A549 (cell line): ENCODE measurements around the gene TTC7B. TPM values are rescaled to one million over a fixed set of nuclear protein-coding genes. Genes with fewer than 3 reads are reported as not detected.

ENCODE experiments used
- ATAC-seq, 2 experiments: fragments of 200-7000 bp in 1 of 2; fragments of >200 bp in 1 of 2; cut with Nextera tagmentation in 1 of 2; cut with Tn5 transposase in 1 of 2; 3 replicates each; pipeline versions ENCODE4 v1.8.0 to v1.9.1; 2018 to 2020; ENCODE audit warnings: mild to moderate bottlenecking in 1 of 2, moderate library complexity in 1 of 2
- CTCF ChIA-PET: fragments of 300-600 bp; sonication (Branson Sonifier 250); formaldehyde crosslinking; extraction: SDS; loops from one replicate; lab custom pipeline; 2021; ENCODE audit warnings: antibody characterized with exemption, inconsistent platforms; lab: Yijun Ruan, JAX
- POLR2A ChIA-PET: fragments of 350-600 bp; formaldehyde crosslinking; extraction: SDS; loops from one replicate; lab custom pipeline; 2021; ENCODE audit warnings: antibody characterized with exemption, inconsistent platforms; lab: Yijun Ruan, JAX
- DNase-seq, 2 experiments: peaks; one replicate each; pipeline versions ENCODE4 v3.0.0 to v3.0.0-alpha.2; 2011 to 2016; ENCODE audit warnings: low read depth in 1 of 2, low spot score in 1 of 2
- FAIRE-seq: peaks from 2 replicates; lab custom pipeline; 2011; peaks lifted over from hg19 to GRCh38; lab: Jason Lieb, UNC
- H3K27ac ChIP-seq, 2 experiments: fragments of >200 bp; sonication (Bioruptor Twin); formaldehyde crosslinking; 3 replicates each; pipeline ENCODE4 v1.5.1; 2016 to 2017
- H3K4me1 ChIP-seq: fragments of >200 bp; sonication (Bioruptor Twin); formaldehyde crosslinking; 3 replicates; pipeline ENCODE4 v1.6.1; 2016
- H3K4me2 ChIP-seq: fragments of >200 bp; sonication (Bioruptor Twin); formaldehyde crosslinking; 3 replicates; pipeline ENCODE4 v1.6.1; 2016
- H3K4me3 ChIP-seq: fragments of >200 bp; sonication (Bioruptor Twin); formaldehyde crosslinking; 3 replicates; pipeline ENCODE4 v1.5.1; 2016
- H3K9me3 ChIP-seq: fragments of >200 bp; sonication (Bioruptor Twin); formaldehyde crosslinking; 3 replicates; pipeline ENCODE4 v1.6.1; 2016
- CBX8 ChIP-seq: fragments of 200-600 bp; sonication (generic); IDR thresholded peaks from 2 replicates; pipeline ENCODE4 v1.6.1; 2016
- CEBPB ChIP-seq, 2 experiments: fragments of >200 bp in 1 of 2; sonication (Bioruptor Twin) in 1 of 2; formaldehyde crosslinking in 1 of 2; IDR thresholded peaks; 2 replicates each; pipeline ENCODE4 v1.6.1; 2012 to 2016
- CHD4 ChIP-seq: fragments of 200-600 bp; sonication (generic); IDR thresholded peaks from 2 replicates; pipeline ENCODE4 v1.6.1; 2016; ENCODE audit warnings: antibody characterized with exemption, mild to moderate bottlenecking, borderline replicate concordance
- CTCF ChIP-seq: fragments of >200 bp; sonication (Bioruptor Twin); formaldehyde crosslinking; IDR thresholded peaks from 3 replicates; pipeline ENCODE4 v1.5.1; 2016
- EHMT2 ChIP-seq: fragments of 200-600 bp; sonication (generic); IDR thresholded peaks from 2 replicates; pipeline ENCODE4 v1.6.1; 2016; ENCODE audit warnings: antibody characterized with exemption, low read depth, mild to moderate bottlenecking, moderate library complexity
- ELK1 ChIP-seq: fragments of 150-350 bp; IDR thresholded peaks from 2 replicates; pipeline ENCODE4 v1.6.1; 2014; ENCODE audit warnings: low read depth, mild to moderate bottlenecking, low read length
- ESRRA ChIP-seq: fragments of 150-350 bp; IDR thresholded peaks from 2 replicates; pipeline ENCODE4 v1.6.1; 2014; ENCODE audit warnings: mild to moderate bottlenecking, low read length, borderline replicate concordance
- HDAC2 ChIP-seq: fragments of 200-600 bp; sonication (generic); IDR thresholded peaks from 2 replicates; pipeline ENCODE4 v1.6.1; 2016
- HMGXB4 ChIP-seq: fragments of 250-450 bp; sonication (Bioruptor Pico); IDR thresholded peaks from 2 replicates; pipeline ENCODE4 v1.5.0; 2021; ENCODE audit warnings: mild to moderate bottlenecking, moderate library complexity, borderline replicate concordance
- HOXB13 ChIP-seq: fragments of 250-450 bp; sonication (Bioruptor Pico); IDR thresholded peaks from 2 replicates; pipeline ENCODE4 v1.5.0; 2020; ENCODE audit warnings: low read depth, mild to moderate bottlenecking, moderate library complexity
- HOXB5 ChIP-seq: fragments of 250-450 bp; sonication (Bioruptor Pico); IDR thresholded peaks from 2 replicates; pipeline ENCODE4 v1.5.0; 2020; ENCODE audit warnings: mild to moderate bottlenecking, moderate library complexity
- JUNB ChIP-seq: fragments of >200 bp; sonication (Bioruptor Twin); formaldehyde crosslinking; IDR thresholded peaks from 2 replicates; pipeline ENCODE4 v1.6.1; 2016
- MAZ ChIP-seq: fragments of 150-350 bp; IDR thresholded peaks from 2 replicates; pipeline ENCODE4 v1.6.1; 2014; ENCODE audit warnings: antibody characterized with exemption, low read depth, low read length, borderline replicate concordance
- NFE2L2 ChIP-seq: fragments of 150-350 bp; conservative IDR thresholded peaks from 2 replicates; pipeline ENCODE4 v1.6.1; 2014; ENCODE audit warnings: low read length
- NPAS2 ChIP-seq: fragments of 250-450 bp; sonication (Bioruptor Pico); IDR thresholded peaks from 2 replicates; pipeline ENCODE4 v1.8.0; 2022; ENCODE audit warnings: mild to moderate bottlenecking, moderate library complexity, borderline replicate concordance
- POLR2AphosphoS2 ChIP-seq: conservative IDR thresholded peaks from 2 replicates; pipeline ENCODE4 v1.6.1; 2012; ENCODE audit warnings: low read length, improper control_type of control experiment, inconsistent platforms
- RAD21 ChIP-seq, 2 experiments: fragments of >200 bp in 1 of 2; sonication (Bioruptor Twin) in 1 of 2; formaldehyde crosslinking in 1 of 2; IDR thresholded peaks in 1 of 2; conservative IDR thresholded peaks in 1 of 2; 2 replicates in 1 of 2; 3 replicates in 1 of 2; pipeline ENCODE4 v1.6.1; 2012 to 2018; ENCODE audit warnings: inconsistent platforms in 1 of 2
- SREBF2 ChIP-seq: fragments of 450-650 bp; IDR thresholded peaks from 2 replicates; pipeline ENCODE4 v1.6.1; 2014; ENCODE audit warnings: mild to moderate bottlenecking, moderate library complexity
- USF2 ChIP-seq: fragments of 450-650 bp; IDR thresholded peaks from 2 replicates; pipeline ENCODE4 v1.6.1; 2014; ENCODE audit warnings: antibody characterized with exemption
- ZC3H11A ChIP-seq: fragments of 450-650 bp; IDR thresholded peaks from 2 replicates; pipeline ENCODE4 v1.6.1; 2014; ENCODE audit warnings: antibody characterized with exemption, mild to moderate bottlenecking
- WGBS: methylation state at CpG from one replicate; pipeline ENCODE4 v1.1.6; 2017; ENCODE audit errors: missing lambda C conversion rate; 5-methylcytosine and 5-hydroxymethylcytosine counted together
- polyA plus RNA-seq, 4 experiments: library from polyadenylated mRNA; depleted of rRNA in 3 of 4; stranded (reverse); fragments of >200 nt; fragmentation: RNase III in 1 of 4; extraction: RNeasy Plus Mini Kit Qiagen cat#74134 plus additional on column Dnase treatment in 1 of 4; gene quantifications; 2 replicates in 3 of 4; 3 replicates in 1 of 4; pipeline ENCODE4 v1.2.3, GENCODE V29; 2011 to 2017
- TF ChIP-seq, protein P1 (sequence below): fragments of >200 bp; sonication (Bioruptor Twin); formaldehyde crosslinking; IDR thresholded peaks from 2 replicates; pipeline ENCODE4 v1.6.1; 2016
- TF ChIP-seq, protein P2 (sequence below): IDR thresholded peaks from 2 replicates; pipeline ENCODE4 v1.6.1; 2012; ENCODE audit warnings: low read depth, borderline replicate concordance

Gene TTC7B
- polyA plus RNA-seq, 2 of the 4 experiments (the other 2 are of a cell fraction): 16.6 to 28.0 TPM

DNA sequence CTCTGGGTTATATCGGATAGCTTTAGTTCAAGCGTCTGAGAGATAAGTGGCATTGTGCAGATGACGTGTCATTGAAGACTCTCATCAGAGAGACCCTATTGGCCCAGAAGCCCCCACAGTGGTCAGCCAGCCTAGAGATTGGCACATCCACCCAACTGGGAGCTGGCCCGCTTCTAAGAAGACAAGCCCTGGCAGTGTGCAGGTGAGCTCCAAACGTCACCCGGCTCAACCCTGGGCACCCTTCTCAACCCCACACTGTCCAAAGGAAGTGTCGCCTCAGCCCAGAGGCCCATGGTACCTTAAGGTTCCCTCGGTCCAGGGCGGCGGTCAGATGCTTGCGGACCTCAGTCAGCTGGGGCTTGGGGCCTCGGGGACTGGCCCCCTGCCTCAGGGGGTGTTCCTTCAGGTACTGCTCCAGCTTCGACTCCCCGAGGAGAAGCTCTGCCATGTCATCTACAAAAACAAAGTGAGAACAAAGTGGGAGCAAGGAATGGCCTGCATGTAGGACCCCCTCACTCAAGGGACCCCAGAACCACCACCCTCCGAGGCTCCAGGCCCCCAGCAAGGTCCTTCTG is 30.3 kb downstream of the TTC7B start (continued):
- TF ChIP-seq HOXB5 (CRISPR knock-in tag): no peak
- no peak for TF ChIP-seq CBX8

GRCh38 chr14:90785471-90785870 is 30.8 kb downstream of the TTC7B start:
- Histone ChIP-seq H3K9me3 (no peaks in the 10 kb centered on the region), H3K4me1 (no peaks in the 10 kb centered on the region), H3K4me3 (no peak overlapping the region), H3K4me2 (no peak overlapping the region), H3K27ac (no peak overlapping the region)
- ATAC-seq: peak; percentile 30 to 79; a peak in 3 of 6 replicates
- WGBS: 78% methylated on average over 7 of the region's 7 CpGs
- ChIA-PET POLR2A (no interaction called here), CTCF (interaction anchor here (0.8 to 1.5 kb wide), 6 partner anchors 8 to 388 kb away, joined by 3 to 6 read pairs (median 4); no protein-coding TSS in a partner anchor)
- no peak for FAIRE-seq
- peak in 1 of 2 experiments; percentile 49 for DNase-seq
- TF ChIP-seq NFE2L2 (no peak), SREBF2 (no peak), ESRRA (no peak), CHD4 (no peak)
- TF ChIP-seq, protein P1, sequence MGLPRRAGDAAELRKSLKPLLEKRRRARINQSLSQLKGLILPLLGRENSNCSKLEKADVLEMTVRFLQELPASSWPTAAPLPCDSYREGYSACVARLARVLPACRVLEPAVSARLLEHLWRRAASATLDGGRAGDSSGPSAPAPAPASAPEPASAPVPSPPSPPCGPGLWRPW: no peak

DNA sequence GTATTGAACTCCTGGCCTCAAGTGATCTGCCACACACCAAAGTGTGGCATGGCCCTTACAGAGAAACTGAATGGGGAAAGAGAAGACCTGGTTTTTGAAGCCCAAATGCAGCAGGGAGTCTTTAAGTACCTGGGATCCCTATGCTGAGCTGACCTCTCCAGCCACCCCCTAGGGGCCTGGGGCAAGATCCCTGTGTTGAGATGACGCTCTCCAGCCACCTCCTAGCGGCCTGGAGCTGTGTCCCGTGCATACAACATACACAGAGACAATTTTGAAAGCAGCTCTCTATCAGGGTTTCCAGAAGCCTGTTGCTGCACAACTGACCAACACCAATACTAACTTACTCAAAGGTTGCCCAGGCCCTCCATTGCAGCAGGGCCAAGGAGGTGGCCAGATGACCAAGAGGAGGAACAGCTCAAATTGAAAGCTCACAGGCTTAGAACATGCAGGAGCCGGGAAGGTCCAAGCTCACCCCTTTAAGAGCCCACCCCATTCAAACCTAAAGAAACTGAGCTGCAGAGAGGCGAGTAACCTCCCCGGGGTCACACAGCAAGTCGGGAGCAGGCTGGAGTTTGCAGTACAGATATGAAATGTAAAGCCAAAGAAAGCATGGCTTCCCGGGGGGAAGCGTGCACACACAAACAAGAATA is 31.5 kb downstream of the TTC7B start:
- Histone ChIP-seq H3K4me1 (no peaks in the 10 kb centered on the region), H3K27ac (no peak overlapping the region), H3K9me3 (no peaks in the 10 kb centered on the region), H3K4me3 (no peak overlapping the region), H3K4me2 (no peak overlapping the region)
- POLR2A ChIA-PET: no interaction called here
- FAIRE-seq: no peak
- WGBS: 84% methylated on average over 9 of the region's 9 CpGs
- ATAC-seq: no peak
- CTCF ChIA-PET: interaction anchor here (1.0 to 1.5 kb wide), 4 partner anchors 11 to 388 kb away, joined by 3 to 6 read pairs (median 4); no protein-coding TSS in a partner anchor
- DNase-seq: no peak
- TF ChIP-seq RAD21 (conservative IDR thresholded peaks at IDR 0.05 in 1 of 2, IDR thresholded peaks at IDR 0.05 in 1 of 2) (no peak), NPAS2 (CRISPR knock-in tag) (no peak), JUNB (no peak), ESRRA (no peak), USF2 (no peak), EHMT2 (no peak)
- TF ChIP-seq, protein P1: no peak

DNA sequence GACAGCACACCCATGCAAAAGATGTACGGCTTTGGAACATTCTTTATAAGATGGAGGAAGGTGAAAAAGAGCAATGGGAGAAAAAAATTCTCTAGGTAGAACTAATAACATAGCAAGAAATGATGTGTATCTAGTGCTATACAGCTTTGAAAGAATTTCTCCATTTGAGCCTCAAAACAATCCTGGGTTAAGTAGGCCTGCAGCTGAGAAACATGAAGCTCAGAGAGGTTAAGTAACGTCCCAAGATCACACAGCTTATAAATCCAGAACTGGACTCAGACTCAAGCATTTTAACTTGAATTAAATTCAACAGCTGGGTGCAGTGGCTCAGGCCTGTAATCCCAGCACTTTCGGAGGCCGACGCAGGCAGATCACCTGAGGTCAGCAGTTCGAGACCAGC is 32.9 kb downstream of the TTC7B start:
- WGBS: 95% methylated on average over 6 of the region's 6 CpGs
- H3K9me3 ChIP-seq: no peaks in the 10 kb centered on the region
- H3K4me3 ChIP-seq: no peak overlapping the region
- H3K4me1 ChIP-seq: no peaks in the 10 kb centered on the region
- FAIRE-seq (no peak), DNase-seq (no peak), ATAC-seq (no peak)
- CTCF ChIA-PET: interaction anchor here (1.3 to 1.4 kb wide), 2 partner anchors 26 to 390 kb away, joined by 3 to 4 read pairs; no protein-coding TSS in a partner anchor
- no peak overlapping the region for H3K27ac ChIP-seq
- H3K4me2 ChIP-seq: no peak overlapping the region
- POLR2A ChIA-PET: no interaction called here
- no peak for TF ChIP-seq CTCF
- TF ChIP-seq, protein P2, sequence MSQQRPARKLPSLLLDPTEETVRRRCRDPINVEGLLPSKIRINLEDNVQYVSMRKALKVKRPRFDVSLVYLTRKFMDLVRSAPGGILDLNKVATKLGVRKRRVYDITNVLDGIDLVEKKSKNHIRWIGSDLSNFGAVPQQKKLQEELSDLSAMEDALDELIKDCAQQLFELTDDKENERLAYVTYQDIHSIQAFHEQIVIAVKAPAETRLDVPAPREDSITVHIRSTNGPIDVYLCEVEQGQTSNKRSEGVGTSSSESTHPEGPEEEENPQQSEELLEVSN: no peak
- TF ChIP-seq CHD4: no peak
- no peak for TF ChIP-seq HMGXB4 (CRISPR knock-in tag)
- TF ChIP-seq ELK1: no peak
- no peak for TF ChIP-seq CBX8
- TF ChIP-seq ESRRA: no peak
- no peak for TF ChIP-seq NPAS2 (CRISPR knock-in tag)
- TF ChIP-seq MAZ: no peak
- no peak for TF ChIP-seq POLR2AphosphoS2
- TF ChIP-seq HOXB13 (CRISPR knock-in tag): no peak
- no peak for TF ChIP-seq HDAC2
- no peak for TF ChIP-seq ZC3H11A
- TF ChIP-seq CEBPB (IDR thresholded peaks at IDR 0.05): no peak
